Effector CD4-positive, alpha-beta T cell (primary cell): ENCODE results near the gene SHC2.
"Not testable (repeated sequence)": the region's sequence is repeated elsewhere in the genome, so short reads cannot be mapped to it uniquely, and the experiment has no call there.

Experiments
- DNase-seq: peaks from one replicate; pipeline ENCODE4 v3.0.0-alpha.2; 2020

SHC2 gene

DNA sequence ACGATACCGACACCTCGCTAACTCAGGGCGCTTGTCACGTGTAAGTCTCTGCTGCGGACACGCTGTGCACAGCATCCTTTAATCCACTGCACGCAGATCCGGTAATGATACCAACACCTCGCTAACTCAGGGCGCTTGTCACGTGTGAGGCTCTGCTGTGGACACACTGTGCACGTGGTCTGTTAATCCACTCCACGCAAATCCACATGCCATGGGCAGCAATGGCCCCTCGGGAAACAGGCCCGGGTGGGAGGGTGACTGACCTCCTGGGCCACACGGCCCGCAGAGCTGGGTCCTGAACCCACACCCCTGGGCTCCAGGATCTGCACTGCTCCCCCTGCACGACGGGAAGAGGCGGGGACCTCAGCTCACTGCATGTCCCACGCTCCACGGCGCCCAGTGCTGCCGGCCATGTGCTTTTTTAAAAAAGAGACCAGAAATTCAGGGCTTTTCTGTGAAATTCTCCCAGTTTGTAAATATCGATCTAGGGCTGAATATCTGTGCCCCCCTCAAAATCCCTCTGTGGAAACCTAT lies 16.1 kb downstream of the SHC2 start:
- no peak for DNase-seq

DNA sequence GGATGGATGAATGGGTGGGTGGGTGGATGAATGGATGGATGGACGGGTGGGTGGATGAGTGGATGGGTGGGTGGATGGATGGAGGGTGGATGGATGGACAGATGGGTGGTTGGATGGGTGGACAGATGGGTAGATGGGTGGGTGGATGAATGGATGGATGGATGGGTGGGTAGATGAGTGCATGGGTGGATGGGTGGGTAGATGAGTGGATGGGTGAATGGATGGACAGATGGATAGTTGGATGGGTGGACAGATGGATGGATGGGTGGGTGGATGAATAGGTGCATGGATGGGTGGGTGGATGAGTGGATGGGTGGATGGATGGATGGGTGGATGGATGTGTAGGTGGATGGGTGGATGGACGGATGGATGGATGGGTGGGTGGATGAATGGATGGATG lies 17.8 kb downstream of the SHC2 start:
- no peak for DNase-seq

DNA sequence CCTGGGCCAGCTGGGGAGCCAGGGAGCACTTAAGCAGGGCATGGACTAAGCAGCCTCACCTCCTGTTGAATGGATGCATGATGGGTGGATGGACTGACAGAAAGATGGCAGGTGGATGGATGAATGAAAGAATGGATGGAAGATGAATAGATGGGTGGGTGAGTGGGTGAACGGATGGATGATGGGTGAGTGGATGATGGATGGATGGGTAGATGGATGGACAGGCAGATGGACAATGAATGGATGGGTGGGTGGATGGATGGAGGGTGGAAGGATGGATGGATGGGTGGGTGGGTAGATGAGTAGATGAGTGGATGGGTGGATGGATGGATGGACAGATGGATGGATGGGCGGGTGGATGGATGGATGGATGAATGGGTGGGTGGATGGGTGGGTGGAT lies 18.7 kb downstream of the SHC2 start:
- no peak for DNase-seq

DNA sequence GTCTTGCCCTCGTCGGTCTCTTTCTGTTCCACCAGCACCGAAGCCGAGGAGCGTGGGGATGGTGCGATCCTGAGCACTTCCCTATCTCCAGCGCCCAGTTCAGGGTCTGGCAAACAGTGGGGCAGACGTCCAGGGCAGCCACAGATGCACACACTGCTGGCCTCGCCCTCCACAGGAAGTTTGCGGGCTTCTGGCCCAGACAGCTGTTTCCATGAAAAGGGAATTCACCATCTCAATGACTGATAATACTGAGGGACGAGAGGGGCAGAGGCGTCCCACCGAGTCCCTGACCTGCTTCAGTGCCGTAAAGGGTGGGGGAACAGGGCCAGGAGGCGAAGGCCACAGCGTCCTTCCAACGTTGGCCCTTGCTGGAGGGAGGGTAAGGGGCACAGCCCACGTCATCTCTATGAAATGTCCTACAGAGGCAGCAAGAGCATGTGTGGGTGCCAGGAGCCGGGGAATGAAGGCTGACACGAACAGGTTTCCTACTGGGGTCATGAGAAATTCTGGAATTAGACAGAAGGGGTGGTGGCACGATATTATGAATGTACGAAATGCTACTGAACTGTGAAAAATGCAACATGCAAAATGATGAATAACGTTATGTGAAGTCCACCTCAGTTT lies 19.5 kb downstream of the SHC2 start:
- DNase-seq: no peak

DNA sequence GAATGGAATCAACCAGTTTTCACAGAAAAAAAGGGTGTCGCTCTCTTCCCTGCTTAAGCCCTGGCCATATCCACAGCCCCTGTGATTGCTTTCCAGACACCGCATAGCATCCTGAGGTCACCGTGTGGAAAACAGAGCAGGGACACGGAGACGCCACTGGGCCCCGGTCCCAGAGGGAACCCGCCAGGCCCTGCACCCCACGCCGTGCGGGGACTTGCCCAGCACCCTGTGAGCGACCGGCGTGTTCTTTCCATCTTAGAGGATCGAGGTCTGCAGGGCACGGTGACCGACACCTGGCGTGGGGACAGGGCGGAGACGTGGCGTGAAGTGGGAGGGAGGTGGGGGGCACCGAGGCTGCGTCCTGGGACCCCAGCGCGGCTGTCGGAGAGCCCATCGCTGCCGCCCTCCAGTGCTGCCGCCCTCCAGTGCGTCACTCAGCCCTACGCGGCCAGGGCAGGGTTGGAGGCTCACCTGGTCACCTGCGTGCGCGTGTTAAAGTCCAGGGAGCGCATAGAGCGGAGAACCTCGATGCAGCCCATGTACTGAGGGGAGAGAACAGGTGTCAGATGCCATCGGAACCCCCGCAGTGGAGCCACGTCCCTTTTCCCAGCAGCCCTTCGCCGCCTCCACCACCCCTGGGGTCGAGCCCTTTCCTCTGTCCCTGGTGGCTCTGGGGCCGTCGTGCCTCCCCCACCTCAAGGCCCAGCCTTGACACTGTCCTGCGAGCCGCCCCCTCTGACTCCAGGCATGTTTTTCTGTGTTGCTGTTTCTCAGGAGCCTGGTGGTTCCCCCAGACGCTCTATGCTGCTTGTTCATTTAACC lies 20.2 kb downstream of the SHC2 start:
- no peak for DNase-seq

DNA sequence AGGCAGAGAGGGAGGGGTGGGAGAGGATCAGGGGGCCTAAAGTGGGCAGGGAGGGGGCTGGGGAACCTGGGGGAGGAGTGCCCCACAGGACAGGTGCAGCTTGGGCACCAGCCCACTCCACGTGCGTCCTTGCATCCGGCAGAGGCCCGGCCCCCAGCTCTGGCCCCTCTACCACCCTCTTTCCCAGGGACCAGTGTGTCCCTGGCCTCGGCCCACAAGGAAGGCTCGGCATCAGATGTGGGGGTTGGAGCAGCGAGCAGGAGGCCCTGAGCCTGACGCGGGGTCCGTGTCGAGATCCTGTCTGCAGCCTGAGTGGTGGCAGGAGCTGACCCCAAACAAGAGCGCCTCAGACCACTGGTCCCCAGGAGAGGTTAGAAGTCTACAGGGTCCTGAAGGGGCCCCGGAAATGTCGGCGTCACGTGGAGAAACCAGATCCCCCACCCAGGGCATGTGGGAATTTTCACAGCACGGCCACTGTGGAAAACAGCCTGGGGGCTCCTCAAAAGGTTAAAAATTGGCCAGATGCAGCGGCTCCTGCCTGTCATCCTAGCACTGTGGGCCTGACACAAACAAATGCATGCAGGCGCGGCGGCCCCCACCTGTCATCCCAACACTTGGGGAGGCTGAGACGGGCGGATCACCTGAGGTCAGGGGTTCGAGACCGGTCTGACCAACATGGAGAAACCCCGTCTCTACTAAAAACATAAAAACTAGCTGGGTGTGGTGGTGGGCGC lies 21.5 kb downstream of the SHC2 start:
- no peak for DNase-seq

DNA sequence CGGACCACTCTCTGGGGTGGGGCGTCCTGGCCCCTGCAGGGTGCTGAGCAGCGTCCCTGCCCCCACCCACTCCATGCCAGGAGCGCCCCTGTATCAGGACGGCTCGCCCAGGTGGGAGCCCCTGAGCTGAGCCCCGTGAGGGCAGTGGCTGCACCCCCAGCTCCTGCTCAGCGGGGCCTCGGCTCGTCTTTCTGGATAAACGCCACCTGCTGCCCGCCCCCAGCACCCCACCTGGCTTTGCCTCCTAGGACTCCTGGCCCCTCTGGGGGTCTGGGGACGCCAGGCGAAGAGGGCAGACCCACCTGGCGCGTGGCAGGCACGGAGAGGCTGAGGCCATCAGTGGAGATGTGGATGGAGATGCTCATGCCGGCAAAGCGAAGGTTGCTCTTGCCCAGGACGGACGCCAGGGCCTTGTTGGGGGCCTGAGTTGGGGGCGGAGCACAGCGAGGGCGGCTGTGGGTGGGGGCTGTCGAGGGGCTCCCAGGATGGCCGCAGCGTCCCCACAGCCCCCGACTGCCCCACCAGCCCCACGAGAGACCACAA lies 22.3 kb downstream of the SHC2 start:
- DNase-seq: no peak

DNA sequence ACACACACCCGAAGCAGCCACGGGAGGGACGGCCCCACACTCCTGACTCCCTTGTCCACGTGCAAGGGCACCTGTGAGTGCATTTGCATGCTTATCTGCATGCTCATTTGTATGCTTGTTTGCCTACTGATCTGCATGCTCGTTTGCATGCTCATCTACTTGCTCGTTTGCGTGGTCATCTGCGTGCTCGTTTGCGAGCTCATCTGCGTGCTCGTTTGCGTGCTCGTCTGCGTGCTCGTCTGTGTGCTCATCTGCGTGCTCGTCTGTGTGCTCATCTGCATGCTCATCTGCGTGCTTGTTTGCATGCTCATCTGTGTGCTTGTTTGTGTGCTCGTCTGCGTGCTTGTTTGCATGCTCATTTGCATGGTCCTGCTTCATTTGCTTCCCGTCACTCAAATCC lies 23.8 kb downstream of the SHC2 start:
- no peak for DNase-seq

DNA sequence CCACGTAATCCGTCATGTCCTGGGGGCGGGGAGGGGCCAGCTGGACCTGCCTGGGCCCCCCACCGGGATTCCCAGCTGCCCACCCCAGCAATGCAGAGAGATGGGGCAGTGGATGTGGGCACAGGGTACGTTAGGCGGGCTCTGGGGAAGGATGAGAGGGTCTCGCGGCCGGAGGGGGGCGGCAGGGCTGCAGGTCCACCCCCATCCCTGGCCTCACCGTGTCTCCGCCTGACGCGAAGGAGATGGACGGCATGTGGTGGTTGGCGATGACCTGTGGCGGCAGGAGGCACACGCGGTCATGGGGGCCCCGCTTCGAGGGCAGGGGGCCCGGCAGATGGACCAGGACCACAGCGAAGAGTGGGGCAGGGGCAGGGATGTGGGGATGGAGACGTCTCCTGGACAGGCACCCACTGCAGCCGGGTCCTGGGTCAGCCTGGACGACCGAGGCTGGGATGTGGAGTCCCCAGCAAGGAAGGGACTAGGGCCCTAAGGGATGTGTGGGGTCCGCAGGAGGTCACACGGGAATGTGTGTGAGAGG lies 24.4 kb downstream of the SHC2 start:
- no peak for DNase-seq

DNA sequence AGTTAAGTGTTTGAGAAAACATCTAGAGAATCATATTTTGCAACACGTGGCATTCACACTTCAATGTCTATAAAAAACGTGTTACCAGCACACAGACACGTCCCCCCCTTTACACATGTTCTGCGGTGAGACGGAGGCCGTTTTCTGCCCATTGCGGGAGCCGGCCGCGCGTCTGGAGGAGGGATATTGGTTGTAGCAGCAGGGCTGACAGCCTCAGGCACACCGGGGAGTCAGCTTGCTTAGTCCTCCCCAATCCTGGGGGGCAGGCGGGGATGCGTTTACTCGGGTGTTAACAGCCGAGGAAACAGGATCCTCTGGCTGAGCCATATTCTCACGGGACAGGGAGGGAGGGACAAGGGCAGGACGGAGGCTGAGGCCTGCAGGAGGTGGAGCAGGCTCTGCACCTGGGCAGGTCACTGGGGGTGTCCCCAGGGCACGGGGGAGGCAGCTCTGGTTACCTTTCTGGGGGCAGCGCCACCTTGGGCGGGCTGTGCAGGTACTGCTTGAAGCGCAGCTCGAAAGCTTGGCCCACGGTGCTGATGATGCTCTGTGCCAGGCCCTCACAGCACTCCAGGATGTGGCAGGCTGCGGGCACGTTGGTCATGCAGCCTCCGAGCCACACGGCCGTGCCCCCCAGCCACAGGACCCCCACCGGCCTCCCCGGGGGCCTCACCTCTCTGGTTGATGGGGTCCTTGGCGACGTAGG lies 25.0 kb downstream of the SHC2 start:
- no peak for DNase-seq

DNA sequence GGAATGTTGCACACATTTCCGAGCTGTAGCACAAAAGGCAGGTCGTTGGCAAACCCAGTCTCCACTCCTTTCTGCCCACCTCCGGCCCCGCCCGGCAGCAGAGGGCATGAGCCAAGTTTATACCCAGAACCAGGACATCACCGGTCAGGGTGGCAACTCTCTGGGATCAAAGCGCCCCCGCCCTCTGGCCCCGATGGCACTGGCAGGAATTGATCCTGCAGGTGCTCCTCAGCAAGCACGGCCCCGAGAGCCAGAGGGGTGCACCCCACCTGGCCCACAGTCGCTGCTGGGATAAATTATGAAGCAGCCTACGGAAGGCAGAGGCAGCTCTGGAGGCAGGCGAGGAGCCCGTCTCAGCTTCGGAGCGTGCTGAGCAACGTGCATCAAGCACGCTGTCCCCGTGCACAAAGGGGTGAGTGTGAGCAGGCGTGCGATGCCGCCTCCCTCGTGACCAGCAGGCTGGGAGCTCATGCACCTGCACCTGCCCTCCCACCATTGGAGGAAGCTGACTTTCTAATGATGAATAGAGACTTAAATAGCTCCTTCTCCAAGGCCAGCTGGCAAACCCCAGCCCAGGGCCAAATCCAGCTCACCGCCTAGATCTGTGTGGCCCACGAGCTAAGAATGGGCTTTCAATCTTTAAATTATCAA lies 25.7 kb downstream of the SHC2 start:
- DNase-seq: no peak

DNA sequence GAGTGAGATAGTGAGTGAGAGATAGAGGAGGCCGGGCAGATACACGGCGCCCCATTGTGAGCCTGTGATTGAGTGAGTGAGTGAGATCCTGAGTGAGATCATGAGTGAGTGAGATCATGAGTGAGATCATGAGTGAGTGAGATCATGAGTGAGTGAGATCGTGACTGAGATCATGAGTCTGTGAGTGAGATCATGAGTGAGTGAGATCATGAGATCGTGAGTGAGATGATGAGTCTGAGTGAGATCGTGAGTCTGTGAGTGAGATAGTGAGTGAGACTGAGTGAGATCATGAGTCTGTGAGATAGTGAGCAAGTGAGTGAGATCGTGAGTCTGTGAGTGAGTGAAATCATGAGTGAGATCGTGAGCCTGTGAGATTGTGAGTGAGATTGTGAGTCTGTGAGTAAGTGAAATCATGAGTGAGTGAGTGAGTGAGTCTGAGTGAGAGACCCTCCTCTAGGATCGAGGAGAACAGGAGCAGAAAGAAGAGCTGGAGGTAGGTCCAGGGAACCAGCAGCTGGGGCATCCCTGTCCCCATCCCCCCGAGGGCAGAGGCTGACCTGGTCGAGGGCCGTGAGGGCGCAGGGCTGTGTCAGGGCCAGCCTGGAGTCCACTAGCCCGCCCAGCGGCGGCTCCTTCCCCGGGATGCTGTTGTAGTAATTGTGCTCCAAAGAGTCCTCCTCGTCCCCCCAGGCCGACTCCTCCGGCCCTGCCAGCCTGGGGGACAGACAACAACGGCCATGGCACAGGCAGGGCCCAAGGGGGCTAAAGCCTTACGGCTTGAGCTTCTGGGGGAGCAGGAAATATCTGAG lies 26.5 kb downstream of the SHC2 start:
- no peak for DNase-seq

DNA sequence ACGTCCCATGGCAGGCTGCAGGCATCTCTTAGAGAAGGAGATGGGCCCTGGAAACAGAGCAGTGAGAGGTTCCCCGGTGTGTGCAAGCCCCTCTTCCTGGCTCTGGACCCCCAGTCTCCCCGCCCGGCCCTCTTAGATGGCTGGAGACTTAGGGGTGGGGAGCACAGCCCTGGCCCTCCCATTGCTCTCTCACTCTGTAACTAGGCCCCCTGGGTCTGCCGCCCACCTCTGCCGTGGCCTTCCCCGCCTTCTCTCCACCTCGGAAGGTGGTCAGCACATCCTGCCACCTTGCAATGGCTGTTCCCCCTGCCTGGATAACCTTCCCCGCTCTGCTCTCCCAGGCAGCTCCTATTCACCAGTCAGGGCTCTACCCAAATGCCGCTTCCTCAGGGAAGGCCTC lies 30.1 kb downstream of the SHC2 start:
- no peak for DNase-seq

DNA sequence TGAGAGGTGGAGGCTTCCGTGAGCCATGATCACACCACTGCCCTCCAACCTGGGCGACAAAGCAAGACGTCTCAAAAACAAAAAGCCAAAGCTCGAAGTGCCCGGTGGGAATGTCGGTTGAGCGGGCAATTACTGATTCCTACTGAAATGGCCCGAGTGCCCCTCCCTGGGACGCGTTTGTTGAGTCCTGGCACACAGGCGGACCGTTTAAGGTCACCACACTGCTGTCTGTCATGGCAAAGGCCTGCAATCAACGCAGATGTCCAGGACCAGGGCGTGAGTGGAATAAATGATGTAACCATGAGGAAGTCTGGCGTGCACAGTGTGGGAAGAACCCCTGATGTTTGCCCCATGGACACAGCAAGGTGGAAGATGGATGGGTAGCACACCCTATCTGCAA lies 32.7 kb downstream of the SHC2 start:
- no peak for DNase-seq

DNA sequence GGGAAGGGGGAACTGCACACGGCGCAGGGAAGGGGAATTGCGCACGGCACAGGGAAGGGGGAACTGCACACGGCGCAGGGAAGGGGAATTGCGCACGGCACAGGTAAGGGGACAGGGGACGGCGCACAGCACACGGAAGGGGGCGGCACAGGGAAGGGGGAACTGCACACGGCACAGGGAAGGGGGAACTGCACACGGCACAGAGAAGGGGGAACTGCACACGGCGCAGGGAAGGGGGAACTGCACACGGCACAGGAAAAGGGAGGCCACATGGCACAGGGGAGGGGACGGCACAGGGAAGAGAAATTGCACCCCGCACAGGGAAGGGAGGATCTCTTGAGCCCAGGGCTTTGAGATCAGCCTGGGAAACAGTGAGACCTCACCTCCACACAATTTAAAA lies 33.2 kb downstream of the SHC2 start:
- DNase-seq: not testable (repeated sequence)

DNA sequence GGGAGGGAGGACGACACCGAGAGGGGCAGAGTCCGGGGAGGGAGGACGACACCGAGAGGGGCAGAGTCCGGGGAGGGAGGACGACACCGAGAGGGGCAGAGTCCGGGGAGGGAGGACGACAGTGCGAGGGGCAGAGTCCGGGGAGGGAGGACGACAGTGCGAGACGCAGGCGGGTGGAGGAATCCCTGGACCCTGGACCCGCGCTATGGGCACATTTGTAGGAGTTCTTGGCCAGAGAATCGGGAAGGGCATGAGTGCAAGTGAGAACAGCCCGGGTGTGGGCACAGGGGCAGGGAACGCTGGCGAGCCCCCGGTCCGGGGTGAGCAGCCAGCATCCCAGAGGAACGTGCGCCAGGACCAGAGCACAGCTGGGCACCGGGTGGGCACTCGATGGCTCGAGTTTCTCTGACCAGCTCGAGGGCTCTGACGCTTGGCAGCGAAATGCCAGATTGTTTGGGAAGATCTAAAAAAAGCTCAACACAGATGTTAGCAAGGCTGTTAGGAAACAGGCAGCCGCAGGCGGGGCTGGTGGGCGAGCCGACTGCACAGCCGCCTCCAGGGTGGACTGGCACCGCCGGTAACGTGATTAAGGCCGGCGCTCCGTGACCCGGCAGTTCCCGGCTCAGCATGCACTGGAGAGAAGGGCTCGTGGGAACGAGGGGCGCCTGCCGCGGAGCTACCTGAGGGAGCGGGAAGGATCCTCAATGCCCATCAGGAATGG lies 33.9 kb downstream of the SHC2 start:
- DNase-seq: no peak

DNA sequence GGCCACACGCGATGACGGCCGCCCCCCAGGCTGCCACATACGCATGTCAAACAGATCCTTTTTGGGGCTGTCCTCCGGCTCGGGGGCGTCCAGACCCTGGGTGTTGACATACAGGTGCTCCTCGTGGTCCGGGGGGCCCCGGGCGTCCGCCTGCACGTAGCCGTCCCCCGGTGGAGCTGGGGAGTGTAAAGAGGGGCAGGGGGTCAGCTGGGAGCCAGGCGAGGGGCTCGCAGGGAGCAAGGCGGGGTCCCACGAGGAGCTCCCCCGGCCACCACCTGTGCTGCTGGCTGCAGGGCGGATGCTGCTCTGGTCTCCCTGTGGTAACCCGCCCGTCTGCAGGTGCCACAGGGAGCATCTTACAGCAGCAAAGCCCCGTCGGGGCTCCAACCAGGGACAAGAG lies 35.8 kb downstream of the SHC2 start:
- DNase-seq: no peak

DNA sequence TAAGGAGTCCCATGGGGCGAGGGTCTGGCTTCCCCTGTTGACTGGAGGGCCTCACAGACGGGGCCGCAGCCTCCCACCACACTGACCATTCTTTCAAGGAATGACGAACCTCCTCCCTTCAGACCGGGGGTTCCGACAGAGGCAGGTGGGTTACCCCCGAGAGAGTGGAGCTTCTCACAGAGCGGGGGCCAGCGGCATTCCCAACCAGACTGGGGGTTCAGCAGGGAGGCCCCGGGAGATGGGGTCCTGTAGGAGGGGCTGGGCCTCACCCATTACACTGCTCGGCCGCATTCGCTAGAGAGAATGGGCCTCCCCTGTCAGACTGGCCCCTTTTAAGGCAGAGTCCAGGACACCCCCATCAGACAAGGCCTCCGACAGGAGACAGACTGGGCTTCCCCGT lies 36.3 kb downstream of the SHC2 start:
- DNase-seq: no peak

DNA sequence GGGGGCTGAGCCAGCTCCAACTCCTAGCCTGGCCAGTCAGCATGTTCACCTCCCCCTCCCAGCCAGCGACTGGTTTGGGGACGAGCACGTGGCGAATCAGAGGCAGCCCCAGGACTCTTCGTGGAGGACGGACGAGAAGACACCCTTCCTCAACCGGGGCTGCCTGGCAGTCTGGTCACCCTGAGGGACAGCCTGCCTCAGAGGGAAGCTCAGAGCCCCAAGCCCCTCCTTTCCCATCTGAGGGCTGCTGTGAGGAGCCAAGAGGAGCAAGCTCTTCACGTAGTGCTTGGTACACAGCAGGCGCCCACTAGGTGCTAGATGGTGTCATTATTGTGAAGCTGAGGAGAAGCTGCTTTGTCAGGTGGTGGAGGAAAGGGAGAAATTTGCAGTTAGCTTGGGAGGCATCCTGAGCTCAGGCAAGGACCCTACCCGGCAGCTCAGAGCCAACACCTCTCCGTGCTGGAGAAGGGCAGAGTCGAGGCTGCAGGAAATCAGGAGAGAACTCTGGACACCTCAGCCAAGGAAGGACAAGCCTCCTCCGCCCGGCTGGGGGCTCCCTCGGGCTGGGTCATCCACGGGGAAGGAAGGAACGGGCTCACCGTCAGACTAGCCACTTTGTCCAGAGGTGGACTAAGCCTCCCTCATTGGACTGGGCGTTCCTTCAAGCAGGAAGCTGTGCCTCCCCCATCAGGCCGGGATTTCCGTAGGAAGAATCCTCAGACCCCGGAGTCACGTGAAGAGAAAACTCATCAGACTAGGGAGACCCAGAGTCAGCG lies 37.0 kb downstream of the SHC2 start:
- no peak for DNase-seq

DNA sequence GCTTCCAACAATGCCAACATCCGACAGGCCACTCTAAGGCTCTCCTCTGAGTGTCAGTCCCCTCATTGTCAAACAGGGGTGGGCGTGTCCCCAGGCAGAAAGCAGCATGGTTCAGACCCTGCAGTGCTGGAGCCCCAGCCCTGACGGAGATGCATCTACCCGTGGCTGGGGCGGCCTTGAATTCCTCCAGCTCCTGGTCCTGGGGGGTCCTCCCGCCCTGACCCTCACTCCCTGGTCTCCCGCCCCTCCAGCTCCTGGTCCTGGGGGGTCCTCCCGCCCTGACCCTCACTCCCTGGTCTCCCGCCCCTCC lies 38.0 kb downstream of the SHC2 start:
- not testable (repeated sequence) for DNase-seq
